Ectodermal cell (in vitro differentiated cells): ENCODE results near the gene ECHS1. TPM values are rescaled to one million over a fixed set of nuclear protein-coding genes. Genes with fewer than 3 reads are reported as not detected.
A peak's percentile ranks its signal among the peaks of the same experiment; 100 is the strongest.
"Not testable (repeated sequence)": the region's sequence is repeated elsewhere in the genome, so short reads cannot be mapped to it uniquely, and the experiment has no call there.

Experiments
- H3K27ac ChIP-seq: 2 replicates; pipeline ENCODE4 v1.7.0; 2013; ENCODE audit warnings: mild to moderate bottlenecking, low read depth, low read length; ENCODE audit not compliant: insufficient read depth, poor library complexity, severe bottlenecking
- H3K27me3 ChIP-seq: 2 replicates; pipeline ENCODE4 v1.7.0; 2013; ENCODE audit warnings: mild to moderate bottlenecking, low read length; ENCODE audit not compliant: insufficient read depth, control insufficient read depth, poor library complexity, severe bottlenecking
- H3K36me3 ChIP-seq: one replicate; pipeline ENCODE4 v1.7.0; 2013; ENCODE audit warnings: low read length; ENCODE audit not compliant: control insufficient read depth, insufficient read depth
- H3K4me1 ChIP-seq: one replicate; pipeline ENCODE4 v1.7.0; 2013; ENCODE audit warnings: low read length; ENCODE audit not compliant: control insufficient read depth, insufficient read depth
- H3K4me3 ChIP-seq: 2 replicates; pipeline ENCODE4 v1.7.0; 2013; ENCODE audit warnings: low read depth, low read length, control low read depth; ENCODE audit not compliant: insufficient read depth
- H3K9me3 ChIP-seq: 2 replicates; pipeline ENCODE4 v1.7.0; 2013; ENCODE audit warnings: mild to moderate bottlenecking, low read length, moderate library complexity; ENCODE audit not compliant: control insufficient read depth
- WGBS, 2 experiments: methylation state at CpG; one replicate each; pipeline ENCODE4 v1.1.7; 2013; ENCODE audit warnings: missing lambda C conversion rate in 2 of 2; 5-methylcytosine and 5-hydroxymethylcytosine counted together
- polyA plus RNA-seq, 4 experiments: library from polyadenylated mRNA; stranded (reverse); fragments of 50-300 nt; gene quantifications; one replicate each; pipeline ENCODE4 v1.2.3, GENCODE V29; 2013

Gene ECHS1
- 111 TPM for polyA plus RNA-seq (2013, experiment 1 of 4)
- 119 TPM for polyA plus RNA-seq (2013, experiment 2 of 4)
- polyA plus RNA-seq (2013, experiment 3 of 4), result 96.3 TPM
- polyA plus RNA-seq (2013, experiment 4 of 4), result 103 TPM

DNA sequence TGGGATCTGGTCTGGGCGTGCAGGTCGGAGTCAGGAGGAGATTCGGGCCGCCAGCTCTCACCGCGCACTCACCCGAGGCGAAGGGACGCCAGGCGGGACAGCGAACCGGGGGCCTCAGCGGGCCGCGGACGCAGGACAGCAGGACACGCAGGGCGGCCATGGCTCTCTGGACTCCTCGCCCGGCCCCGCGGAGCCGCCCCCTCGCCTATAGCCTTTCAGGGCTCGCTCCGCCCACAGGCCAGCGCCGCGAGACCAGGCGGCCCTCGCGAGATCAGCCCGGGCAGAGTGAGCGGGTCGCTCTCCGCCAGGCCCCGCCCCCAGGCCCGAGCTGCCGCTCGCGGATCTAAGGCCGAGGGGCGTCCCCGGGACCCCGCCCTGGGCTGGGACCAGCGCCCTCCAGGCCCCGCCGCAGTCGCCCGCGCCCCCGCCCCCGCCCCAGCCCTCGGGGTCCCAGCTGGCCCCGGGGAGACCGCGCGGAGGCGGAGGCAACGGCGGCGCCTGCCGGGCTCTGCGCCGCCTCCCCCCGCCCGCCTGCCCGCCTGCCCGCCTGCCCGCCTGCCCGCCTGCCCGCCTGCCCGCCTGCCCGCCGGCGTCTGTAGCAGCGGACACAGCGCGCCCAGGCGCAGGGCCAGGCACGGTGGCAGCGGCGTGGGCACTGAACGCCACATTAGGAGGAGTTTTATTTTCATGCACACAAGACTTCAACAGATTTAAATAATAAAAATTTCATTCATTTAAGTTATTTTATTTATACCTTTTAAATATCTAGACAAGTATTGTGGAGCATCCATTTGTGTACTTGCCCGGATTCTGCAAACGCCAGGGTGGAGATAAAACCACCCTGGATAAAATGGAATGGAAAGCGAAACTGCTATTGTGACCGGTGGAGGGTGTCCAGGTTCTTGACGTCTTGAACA is at the start of gene ECHS1:
ECHS1 (minus strand) TSS at position 181 of the 917 bp plus-strand sequence; CDS start at position 160, 21 bp downstream.
- Histone ChIP-seq H3K36me3 (peaks cover 23% of the 10 kb centered on the region), H3K4me1 (peaks cover 5% of the 10 kb centered on the region), H3K27ac (no peak within 1 kb of the TSS), H3K9me3 (no peaks in the 10 kb centered on the region), H3K4me3 (peak within 1 kb of the TSS; percentile 73), H3K27me3 (peaks cover 45% of the 10 kb centered on the region)
- 5% methylated on average over 88 of the region's 89 CpGs for WGBS, 2 experiments

- Histone ChIP-seq H3K9me3 (no peaks in the 10 kb centered on the region), H3K36me3 (peaks cover 7% of the 10 kb centered on the region), H3K27me3 (peaks cover 21% of the 10 kb centered on the region), H3K4me1 (no peaks in the 10 kb centered on the region), H3K27ac (no peak overlapping the region), H3K4me3 (no peak overlapping the region)
- 85% methylated on average over 16 of the region's 16 CpGs for WGBS, 2 experiments
Observed at GRCh38 chr10:133422223-133422806, 49.2 kb upstream of the ECHS1 start.

DNA sequence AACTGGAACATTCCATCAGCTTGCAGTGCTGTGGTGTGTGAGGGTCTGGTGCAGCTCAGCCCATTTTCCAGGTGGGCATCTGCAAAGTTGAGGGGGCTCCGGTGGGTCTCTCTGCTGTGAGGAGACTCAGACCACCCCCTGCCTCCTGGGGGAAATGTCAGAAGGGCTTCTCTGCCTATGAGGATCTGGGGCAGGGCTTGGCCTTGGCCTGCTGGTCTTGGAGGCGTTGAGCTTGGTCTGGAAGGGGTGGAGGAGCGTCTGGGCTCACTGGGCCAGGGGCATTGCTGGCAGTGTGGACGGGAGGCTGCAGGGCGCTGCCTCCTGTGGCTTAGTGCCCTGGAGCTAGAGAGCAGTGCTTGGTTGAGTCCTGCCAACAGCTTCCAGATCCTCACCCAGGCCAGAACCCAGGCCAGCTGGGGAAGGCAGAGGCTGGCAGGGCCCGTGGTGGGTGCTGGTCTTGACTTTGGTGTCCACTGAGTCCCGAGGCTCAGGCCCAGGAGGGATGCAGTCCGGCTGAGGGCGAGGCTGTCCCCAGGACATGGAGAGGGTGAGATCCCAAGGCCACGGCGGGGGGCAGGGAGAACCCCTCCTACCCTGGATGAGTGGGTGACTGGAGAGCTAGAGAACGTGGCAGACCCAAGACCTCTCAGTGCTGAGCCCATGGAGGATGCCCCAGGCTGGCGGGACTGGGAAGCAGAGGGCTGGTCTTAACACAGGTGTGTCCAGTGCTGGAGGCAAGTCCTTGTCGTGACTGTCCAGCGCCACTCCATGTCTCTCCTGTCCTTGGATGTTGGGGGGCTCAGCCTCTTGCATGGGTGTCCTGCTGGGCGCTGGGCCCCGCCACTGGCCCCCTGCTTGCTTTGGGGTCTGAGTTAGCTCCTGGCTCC is 48.4 kb upstream of the ECHS1 start:
- H3K27me3 ChIP-seq, result peaks cover 21% of the 10 kb centered on the region
- WGBS, 2 experiments, result 86 to 91% methylated on average over 16 to 17 of the region's 17 CpGs
- H3K4me3 ChIP-seq, result no peak overlapping the region
- peaks cover 7% of the 10 kb centered on the region for H3K36me3 ChIP-seq
- no peaks in the 10 kb centered on the region for H3K9me3 ChIP-seq
- H3K27ac ChIP-seq, result no peak overlapping the region
- no peaks in the 10 kb centered on the region for H3K4me1 ChIP-seq

DNA sequence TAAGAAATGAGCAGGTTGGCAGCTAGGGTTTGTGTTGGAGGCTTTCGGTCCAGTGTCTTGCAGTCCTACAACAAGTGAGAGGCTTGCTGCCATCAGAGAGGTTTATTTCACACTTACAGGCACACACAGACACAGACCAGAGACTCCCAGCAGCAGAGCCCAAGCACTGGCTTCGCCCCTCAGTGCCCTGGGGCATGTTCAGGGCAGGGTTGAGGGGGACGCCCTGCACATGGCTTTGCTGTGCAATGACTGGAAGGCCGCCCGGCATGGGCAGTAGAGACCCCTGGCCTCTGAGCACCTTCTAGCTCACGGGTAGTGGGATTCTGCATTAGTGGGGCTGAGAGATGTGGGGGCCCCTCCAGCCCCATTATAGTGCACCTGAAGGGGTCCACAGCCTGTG is 47.4 kb upstream of the ECHS1 start:
- 74 to 79% methylated on average over 6 of the region's 6 CpGs for WGBS, 2 experiments
- Histone ChIP-seq H3K36me3 (peaks cover 12% of the 10 kb centered on the region), H3K27me3 (peaks cover 21% of the 10 kb centered on the region), H3K9me3 (no peaks in the 10 kb centered on the region), H3K27ac (no peak overlapping the region), H3K4me3 (no peak overlapping the region), H3K4me1 (no peaks in the 10 kb centered on the region)

- Histone ChIP-seq H3K36me3 (peaks cover 17% of the 10 kb centered on the region), H3K27me3 (peaks cover 18% of the 10 kb centered on the region), H3K9me3 (no peaks in the 10 kb centered on the region), H3K4me3 (no peak overlapping the region), H3K4me1 (no peaks in the 10 kb centered on the region), H3K27ac (no peak overlapping the region)
- 95 to 96% methylated on average over 17 of the region's 17 CpGs for WGBS, 2 experiments
Observed at GRCh38 chr10:133420028-133420427, 46.9 kb upstream of the ECHS1 start.

GRCh38 chr10:133419211-133419950 is 46.2 kb upstream of the ECHS1 start:
- H3K36me3 ChIP-seq, result peaks cover 18% of the 10 kb centered on the region
- no peaks in the 10 kb centered on the region for H3K4me1 ChIP-seq
- H3K4me3 ChIP-seq, result no peak overlapping the region
- H3K27me3 ChIP-seq, result peaks cover 14% of the 10 kb centered on the region
- no peak overlapping the region for H3K27ac ChIP-seq
- no peaks in the 10 kb centered on the region for H3K9me3 ChIP-seq
- 92 to 93% methylated on average over 34 of the region's 34 CpGs for WGBS, 2 experiments

DNA sequence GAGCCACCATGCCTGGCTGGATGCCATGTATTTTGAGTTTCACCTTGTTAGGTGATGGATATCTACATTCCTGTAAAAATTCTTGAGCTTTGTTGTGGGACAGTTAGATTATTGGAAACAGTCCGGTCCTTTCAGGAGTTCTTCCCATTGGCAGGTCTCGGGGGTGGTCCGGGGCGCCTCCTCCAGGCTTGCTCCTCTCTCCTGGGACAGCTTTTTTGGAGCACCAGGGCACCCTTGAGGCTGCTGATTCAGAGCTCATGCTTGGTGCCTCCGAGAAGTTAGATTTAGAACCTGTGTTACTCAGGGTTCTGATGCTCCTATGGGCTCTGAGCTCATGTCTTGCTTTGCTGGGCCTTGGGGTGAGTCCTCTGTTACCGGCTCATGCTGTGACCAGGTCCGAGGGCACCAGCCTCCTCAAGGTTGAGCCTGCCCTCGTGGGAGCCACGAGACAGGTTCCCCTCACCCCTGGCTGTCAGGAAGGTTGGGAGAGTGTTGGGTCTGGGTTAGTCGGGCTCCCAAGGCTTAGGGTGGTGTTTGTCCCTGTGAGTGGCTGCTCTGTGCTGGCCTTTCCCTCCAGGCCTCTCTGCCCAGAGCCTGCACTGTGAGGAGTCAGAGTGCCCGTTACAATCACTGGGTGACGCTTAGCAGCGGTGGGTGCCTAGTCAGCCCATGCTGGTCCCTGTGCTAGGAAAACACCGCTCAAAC is 45.3 kb upstream of the ECHS1 start:
- no peaks in the 10 kb centered on the region for H3K9me3 ChIP-seq

DNA sequence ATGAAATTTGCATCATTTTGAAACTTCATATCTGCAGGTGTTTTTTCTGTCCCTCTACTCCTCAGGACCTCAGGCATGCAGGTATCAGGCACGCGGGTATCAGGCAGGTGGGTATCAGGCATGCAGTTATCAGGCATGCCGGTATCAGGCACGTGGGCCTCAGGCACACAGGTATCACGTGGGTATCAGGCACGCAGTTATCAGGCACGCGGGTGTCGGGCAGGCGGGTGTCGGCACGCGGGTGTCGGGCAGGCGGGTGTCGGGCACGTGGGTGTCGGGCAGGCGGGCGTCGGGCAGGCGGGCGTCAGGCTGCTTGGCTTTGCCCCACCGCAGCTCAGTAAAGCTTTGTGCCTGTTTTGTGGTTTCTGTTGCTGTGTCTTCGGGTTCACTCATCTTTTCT is 42.6 kb upstream of the ECHS1 start:
- H3K36me3 ChIP-seq, result peaks cover 31% of the 10 kb centered on the region
- H3K4me3 ChIP-seq, result no peak overlapping the region

More for the DNA sequence above, 45.3 kb upstream of the ECHS1 start:
- no peaks in the 10 kb centered on the region for H3K4me1 ChIP-seq
- H3K27me3 ChIP-seq, result peaks cover 10% of the 10 kb centered on the region
- H3K4me3 ChIP-seq, result no peak overlapping the region
- 94 to 95% methylated on average over 14 of the region's 14 CpGs for WGBS, 2 experiments
- H3K36me3 ChIP-seq, result peaks cover 18% of the 10 kb centered on the region
- H3K27ac ChIP-seq, result no peak overlapping the region

DNA sequence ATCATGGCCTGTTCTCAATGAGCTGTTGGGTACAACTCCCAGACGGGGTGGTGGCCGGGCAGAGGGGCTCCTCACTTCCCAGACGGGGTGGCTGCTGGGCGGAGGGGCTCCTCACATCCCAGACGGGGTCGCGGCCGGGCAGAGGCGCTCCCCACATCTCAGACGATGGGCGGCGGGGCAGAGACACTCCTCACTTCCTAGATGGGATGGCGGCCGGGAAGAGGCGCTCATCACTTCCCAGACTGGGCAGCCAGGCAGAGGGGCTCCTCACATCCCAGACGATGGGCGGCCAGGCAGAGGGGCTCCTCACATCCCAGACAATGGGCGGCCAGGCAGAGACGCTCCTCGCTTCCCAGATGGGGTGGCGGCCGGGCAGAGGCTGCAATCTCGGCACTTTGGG is 41.2 kb upstream of the ECHS1 start:
- not testable (repeated sequence) for H3K27me3 ChIP-seq, H3K4me3 ChIP-seq, H3K4me1 ChIP-seq, H3K27ac ChIP-seq, H3K9me3 ChIP-seq
- peaks cover 44% of the 10 kb centered on the region for H3K36me3 ChIP-seq
- 96 to 98% methylated on average over 20 to 21 of the region's 23 CpGs for WGBS, 2 experiments

More for the DNA sequence above, 42.6 kb upstream of the ECHS1 start:
- no peaks in the 10 kb centered on the region for H3K4me1 ChIP-seq
- no peaks in the 10 kb centered on the region for H3K9me3 ChIP-seq
- no peak overlapping the region for H3K27ac ChIP-seq
- WGBS, 2 experiments, result 94 to 96% methylated on average over 25 of the region's 25 CpGs
- H3K27me3 ChIP-seq, result no peaks in the 10 kb centered on the region
